AG08395 (cell line): ENCODE data around the gene OR6T1.

ENCODE experiments used
- DNase-seq: peaks from one replicate; pipeline ENCODE4 v3.0.0; 2012; ENCODE audit warnings: mixed read lengths, low spot score

Gene OR6T1

GRCh38 chr11:123943738-123944137 lies at the start of gene OR6T1:
Gene OR6T1 (minus strand): TSS chr11:123943838. CDS start chr11:123943838, 0 bp downstream.
- DNase-seq, result no peak

GRCh38 chr11:123979311-123979710 lies 35.7 kb upstream of the OR6T1 start:
- DNase-seq, result no peak

DNA sequence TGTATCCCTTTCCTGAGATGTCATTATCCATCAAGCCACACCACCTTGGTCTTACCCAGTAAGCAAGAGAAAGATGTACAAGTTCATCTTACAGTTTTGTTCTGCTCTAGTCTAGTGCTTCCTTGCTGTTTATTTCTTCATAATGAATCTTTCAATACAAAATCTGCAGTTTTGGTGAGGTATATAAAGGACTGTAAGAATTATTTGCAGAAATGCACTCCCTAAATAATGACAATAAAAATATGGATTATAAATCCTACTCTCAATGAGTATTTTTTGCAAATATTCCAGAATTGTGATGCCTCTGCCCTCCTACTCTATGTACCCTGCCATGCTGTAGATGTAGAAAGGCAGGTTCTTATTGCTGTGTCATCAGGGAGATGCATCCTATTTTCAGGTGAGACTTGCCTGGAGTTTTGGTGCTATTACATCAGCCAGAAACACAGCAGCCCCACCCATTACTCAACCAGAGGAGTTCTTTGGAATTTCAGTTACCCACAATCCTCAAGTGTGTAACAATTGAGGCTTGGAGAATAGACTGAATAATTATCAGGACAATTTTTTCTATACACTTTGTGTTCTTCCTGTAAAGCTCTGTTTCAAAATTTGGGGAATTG lies 34.2 kb upstream of the OR6T1 start, which contains the start of gene OR10S1:
TSS of gene OR10S1 (minus strand) at position 51 of the 617 bp plus-strand sequence. CDS start 117 bp downstream, outside the sequence.
- DNase-seq, result no peak

- DNase-seq, result no peak
Observed at GRCh38 chr11:123976770-123977560, 33.3 kb upstream of the OR6T1 start.

- peak; percentile 21 for DNase-seq
Observed at GRCh38 chr11:123973816-123974215, 30.2 kb upstream of the OR6T1 start.

DNA sequence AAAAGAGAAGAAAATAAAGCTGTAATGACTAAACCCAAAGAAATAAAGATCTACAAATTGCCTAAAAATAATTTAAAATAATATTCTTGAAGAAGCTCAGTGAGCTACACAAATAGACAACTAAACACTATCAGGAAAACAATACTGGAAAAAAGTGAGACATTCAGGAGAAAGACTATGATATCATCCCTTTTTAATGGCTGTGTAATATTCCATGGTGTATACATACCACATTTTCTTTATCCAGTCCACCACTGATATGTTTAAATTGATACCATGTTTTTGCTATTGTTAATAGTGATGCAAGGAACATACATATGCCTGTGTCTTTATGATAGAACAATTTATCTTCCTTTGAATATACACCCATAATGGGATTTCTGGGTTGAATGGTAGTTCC lies 13.1 kb upstream of the OR6T1 start:
- no peak for DNase-seq

DNA sequence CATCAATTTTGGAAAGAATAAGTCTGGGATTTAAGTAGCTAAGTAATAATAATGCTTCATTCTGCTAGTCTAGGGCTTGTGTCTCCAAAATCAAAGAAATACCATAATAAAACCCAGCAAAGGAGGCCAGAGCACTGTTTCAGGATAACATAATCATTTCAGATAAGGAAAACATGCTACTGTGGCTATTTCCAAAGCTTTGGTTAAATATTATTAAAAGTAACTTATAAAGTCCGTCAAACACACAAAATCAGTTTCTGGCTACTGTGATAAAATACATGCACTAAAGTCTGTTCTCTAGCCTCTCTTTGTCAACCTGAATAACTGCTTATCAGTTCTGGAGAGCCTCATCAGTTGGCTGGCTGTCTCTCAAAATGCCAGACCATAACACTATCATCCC lies 1.5 kb upstream of the OR6T1 start:
- DNase-seq, result no peak

DNA sequence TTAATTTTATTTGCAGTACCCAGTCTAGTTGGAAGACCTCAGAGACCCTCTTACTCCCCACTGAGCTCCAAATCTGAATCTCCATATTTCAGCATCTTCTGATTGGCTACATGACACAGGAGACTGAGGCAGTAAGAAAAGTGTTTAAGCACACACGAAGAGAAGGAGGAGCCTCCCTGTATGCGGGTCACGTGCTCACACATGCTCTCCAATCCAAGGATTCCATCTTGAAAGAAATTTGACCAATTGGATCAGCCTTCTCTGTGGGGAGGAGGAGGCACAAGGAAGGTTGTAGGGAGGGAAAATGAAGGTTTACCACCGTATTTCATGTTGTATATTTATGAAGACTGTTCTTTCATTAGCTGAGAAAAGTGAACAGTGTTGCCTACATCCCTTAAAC lies 1.2 kb downstream of the OR6T1 start:
- no peak for DNase-seq

DNA sequence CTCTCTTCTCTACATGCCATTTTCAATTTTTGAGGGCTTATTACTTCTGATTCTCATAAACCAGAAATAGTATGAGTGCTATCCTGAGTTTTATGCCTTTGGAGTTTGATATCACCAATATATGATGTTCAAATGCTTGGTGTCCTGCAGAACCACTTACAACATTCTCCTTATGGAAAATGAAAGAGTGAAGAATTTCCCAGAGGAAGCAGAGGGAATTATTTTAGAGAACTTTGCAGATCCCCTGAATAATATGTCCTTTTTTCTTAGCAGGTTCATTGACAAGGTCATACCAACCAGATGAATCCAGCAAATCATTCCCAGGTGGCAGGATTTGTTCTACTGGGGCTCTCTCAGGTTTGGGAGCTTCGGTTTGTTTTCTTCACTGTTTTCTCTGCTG lies 4.3 kb downstream of the OR6T1 start, which contains the start of gene OR4D5:
TSS of gene OR4D5 (plus strand) at position 301 of the 400 bp plus-strand sequence. CDS start at position 301, 0 bp downstream.
- DNase-seq, result no peak

- DNase-seq, result no peak
Observed at GRCh38 chr11:123924027-123924426, 19.6 kb downstream of the OR6T1 start.

GRCh38 chr11:123920943-123921342 lies 22.7 kb downstream of the OR6T1 start:
- no peak for DNase-seq

DNA sequence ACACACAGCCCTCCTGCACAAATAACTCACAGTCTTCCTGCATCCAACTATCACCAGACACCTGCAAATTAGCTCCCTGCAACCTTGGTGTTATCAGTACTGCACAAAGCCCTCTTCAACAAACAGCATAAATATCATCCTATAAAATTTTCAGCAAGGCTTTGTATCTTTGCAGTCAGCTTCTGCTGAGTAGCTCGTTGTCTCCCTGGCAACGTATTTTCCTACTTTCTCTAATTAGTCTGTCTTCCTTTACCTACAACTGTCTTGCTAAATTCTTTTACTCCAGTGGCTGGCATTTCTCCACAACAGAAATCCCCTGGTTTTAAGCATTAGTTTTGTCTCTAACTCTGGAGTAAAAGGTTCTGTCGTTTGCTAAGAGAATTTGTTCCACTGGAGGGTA lies 37.8 kb downstream of the OR6T1 start:
- no peak for DNase-seq

DNA sequence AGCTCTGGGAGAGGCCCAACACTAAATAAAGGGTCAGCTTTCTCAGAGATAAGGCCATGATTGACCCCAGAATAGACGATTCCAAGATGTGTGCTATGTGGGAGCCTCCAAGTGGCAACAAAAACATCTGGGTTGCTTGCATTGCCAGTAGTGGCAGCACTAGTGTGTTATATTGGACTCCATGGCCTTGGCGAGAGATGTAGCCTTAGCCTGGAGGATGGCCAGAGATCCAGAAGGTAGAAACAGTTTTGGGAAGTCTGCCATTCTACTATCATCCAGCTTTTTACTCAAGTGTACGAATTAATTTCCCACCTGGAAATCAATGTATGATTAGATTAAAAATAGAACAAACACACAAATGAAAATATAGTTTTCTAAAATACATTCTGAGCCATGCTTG lies 38.7 kb downstream of the OR6T1 start:
- DNase-seq, result no peak

- no peak for DNase-seq
Observed at GRCh38 chr11:123903932-123904331, 39.7 kb downstream of the OR6T1 start.

- no peak for DNase-seq
Observed at GRCh38 chr11:123901867-123902266, 41.8 kb downstream of the OR6T1 start, which contains the start of gene OR8D4. Gene OR8D4 (plus strand): TSS chr11:123902167. CDS start chr11:123906432, 4,265 bp downstream.

- DNase-seq, result no peak
Observed at GRCh38 chr11:123899792-123900191, 43.8 kb downstream of the OR6T1 start.
